GM20000 (cell line): Measurements from ENCODE around the gene MAP3K8.

ENCODE experiments used
- DNase-seq: peaks from one replicate; pipeline ENCODE4 v3.0.0; 2012; ENCODE audit warnings: low spot score
- CTCF ChIP-seq: IDR thresholded peaks from 2 replicates; pipeline ENCODE4 v1.5.1; 2012; ENCODE audit warnings: mild to moderate bottlenecking, control low read depth; ENCODE audit errors: extremely low read depth, missing control alignments

MAP3K8 gene

GRCh38 chr10:30453764-30454527 is 20.0 kb downstream of the MAP3K8 start:
- no peak for DNase-seq
- TF ChIP-seq CTCF = no peak

- DNase-seq = no peak
- no peak for TF ChIP-seq CTCF
Observed at GRCh38 chr10:30454744-30455510, 20.9 kb downstream of the MAP3K8 start.

GRCh38 chr10:30455816-30456215 is 21.8 kb downstream of the MAP3K8 start:
- TF ChIP-seq CTCF = no peak
- no peak for DNase-seq

- peak; percentile 44 for DNase-seq
- TF ChIP-seq CTCF = no peak
Observed at GRCh38 chr10:30456266-30456665, 22.3 kb downstream of the MAP3K8 start.

DNA sequence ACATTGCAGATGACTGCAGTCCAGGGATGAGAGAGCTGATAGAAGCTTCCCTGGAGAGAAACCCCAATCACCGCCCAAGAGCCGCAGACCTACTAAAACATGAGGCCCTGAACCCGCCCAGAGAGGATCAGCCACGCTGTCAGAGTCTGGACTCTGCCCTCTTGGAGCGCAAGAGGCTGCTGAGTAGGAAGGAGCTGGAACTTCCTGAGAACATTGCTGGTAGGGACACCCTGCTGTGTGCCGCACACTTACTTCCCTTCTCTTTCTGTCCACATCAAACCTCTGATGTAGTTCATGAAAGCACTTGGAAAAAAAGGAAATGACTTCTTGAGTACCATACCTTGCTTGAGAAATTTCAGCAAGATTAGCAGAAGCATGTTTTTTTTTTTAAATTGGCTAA is 25.3 kb downstream of the MAP3K8 start:
- no peak for TF ChIP-seq CTCF
- DNase-seq = no peak

- no peak for TF ChIP-seq CTCF
- no peak for DNase-seq
Observed at GRCh38 chr10:30460121-30460520, 26.1 kb downstream of the MAP3K8 start.

GRCh38 chr10:30462513-30462912 is 28.5 kb downstream of the MAP3K8 start:
- DNase-seq = no peak
- TF ChIP-seq CTCF = no peak
